Measurements from ENCODE around the gene NPRL2.
A peak's percentile ranks its signal among the peaks of the same experiment; 100 is the strongest.

NPRL2 gene

DNA sequence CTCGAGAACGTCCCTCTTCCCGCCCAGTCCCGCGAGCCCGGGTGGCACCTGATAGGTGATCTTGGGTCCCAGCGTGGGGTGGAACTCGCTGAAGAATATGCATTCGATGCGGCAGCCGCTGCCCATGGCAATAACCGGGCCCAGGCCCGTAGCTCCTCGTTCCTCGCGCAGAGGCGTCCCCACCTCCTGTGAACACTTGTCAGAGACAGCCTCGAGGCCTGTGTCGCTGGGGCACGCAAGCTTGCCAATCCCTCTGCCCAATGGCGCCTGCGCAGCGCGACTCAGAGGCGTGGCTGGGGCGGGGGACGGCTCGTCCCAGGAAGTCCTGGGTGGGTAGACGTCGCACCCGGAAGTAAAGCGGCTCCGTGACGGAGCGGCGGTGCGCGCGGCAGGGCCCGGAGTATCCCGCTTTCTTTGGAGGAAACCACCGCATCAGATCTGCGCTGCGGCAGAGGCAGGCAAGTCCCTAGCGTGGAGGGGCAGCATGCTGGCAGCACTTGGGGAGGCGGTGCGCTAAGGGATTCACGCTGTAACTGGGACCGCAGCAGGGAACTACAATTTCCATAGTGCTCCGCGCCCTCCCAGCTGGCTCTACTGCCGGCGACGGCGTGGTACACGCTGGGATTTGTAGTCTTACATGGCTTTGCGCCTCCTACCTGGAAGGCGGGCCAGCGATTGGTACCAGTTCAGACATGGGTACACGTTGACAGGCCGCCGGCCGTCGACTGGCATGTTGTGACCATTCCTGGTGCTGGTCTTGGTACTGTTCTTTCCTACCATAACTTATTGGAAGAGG is at the start of gene NPRL2, which contains the start of gene CYB561D2:
Gene NPRL2 (minus strand): TSS at position 249 of the 796 bp plus-strand sequence. CDS start 123 bp downstream, at position 126.
Gene CYB561D2 (plus strand): TSS at position 336 of the 796 bp plus-strand sequence. CDS start 572 bp downstream, outside the sequence.
- peak; percentile 97 for DNase-seq (ENCODE audit: low spot score)

DNA sequence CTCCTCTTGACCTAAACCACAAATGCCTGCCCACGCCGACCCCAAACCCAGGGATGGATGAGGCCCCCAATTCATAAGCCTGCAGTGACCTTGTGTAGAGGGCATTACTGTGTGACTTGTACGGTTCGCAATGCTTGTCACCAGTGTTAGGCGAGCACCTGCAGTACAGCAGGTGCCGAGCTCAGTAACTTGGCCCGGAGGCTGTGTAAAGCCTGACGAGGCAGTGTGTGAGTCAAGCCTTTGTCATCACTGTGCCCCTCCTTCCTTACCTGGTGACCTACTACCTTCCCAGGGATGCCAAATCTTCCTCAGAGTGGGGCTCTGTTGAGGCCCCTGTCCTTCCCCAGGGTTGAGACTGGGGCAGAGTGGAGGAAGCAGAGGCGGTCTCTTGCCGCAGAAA is 45.9 kb upstream of the NPRL2 start:
- no peak for DNase-seq (ENCODE audit: low spot score)

DNA sequence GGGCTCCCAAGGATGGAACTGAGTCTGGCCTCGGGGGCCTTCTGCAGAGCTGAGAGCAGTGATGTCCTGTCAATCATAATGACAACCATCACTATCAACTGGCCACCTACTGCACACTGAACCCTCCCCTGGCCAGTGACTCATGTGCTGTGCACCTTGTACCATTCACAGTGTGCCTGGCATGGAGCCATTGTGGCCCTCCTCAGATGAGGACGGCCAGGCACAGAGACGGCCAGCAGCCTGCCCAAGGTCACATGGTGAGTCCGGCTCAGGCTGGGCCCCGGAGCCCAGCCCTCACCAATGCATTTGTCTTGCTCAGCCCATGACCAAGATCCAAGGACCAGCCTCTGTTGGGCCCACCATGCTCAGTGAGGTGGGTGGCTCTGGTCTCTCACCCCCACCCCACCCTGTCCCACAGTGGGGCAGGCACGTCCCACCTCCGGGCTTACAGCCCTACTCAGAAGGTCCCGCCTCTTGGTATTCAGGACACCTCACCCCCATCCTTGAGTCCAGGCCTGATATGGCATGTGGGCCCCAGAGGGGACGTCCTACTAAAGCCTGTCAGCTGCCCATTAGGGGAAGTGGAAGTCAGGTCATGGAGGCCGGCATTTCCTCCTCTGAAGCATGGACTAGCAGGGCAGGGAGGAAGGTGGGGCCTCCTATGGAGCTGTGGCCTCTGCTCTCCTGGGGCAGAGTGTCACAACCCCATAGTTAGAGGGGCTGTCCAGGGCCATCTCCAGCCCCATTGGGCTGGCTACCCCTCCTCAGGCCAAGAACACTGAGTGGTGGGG is 44.7 kb upstream of the NPRL2 start:
- DNase-seq (ENCODE audit: low spot score): no peak

DNA sequence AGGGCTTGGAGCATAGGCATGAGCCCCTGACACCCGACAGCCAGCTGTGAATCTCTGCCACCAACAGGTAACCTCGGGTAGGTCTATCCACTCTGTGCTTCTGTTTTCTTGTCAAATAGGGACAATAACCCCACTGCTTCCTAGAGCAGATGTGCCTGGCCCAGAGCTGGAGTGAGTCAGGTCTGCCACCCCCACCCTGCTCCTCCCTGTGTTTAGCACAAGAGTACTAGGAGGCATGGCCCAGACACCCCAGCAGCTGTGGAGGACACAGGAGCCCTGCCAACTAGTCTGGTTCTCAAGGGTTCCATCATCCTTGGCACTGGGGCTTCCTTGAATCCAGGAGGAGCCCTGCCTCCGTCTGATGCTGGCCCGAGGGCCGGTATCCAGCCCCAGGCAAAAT is 42.5 kb upstream of the NPRL2 start:
- no peak for DNase-seq (ENCODE audit: low spot score)

DNA sequence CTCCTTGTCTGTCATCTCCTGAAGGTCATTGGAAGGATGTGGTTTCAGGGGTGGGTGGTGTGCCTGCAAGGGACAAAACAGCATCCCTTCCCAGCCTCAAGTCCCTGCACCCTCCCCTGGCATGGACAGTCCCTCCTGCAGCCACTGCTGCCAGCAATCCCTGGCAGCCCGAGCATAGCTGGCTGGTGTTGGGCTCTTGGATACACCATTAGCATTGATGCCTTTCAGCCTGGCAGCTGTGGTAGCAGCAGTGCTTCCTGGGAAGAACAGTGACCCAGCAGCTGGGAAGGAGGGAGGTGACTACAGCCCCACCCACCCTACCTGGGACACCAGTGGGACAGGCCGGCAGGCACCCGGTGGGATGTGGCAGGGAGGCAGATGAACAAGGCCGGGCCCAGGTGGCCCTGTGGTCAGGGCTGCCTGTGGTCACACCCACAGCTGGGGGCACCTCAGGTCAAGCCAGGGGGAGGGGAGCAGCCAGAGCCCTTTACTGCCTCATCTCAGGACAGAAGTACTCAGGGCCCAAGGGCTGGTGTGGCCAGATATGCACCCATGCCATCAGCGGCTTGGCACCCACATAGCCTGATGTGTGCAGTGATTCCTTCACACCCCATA is 41.6 kb upstream of the NPRL2 start:
- DNase-seq (ENCODE audit: low spot score): no peak

DNA sequence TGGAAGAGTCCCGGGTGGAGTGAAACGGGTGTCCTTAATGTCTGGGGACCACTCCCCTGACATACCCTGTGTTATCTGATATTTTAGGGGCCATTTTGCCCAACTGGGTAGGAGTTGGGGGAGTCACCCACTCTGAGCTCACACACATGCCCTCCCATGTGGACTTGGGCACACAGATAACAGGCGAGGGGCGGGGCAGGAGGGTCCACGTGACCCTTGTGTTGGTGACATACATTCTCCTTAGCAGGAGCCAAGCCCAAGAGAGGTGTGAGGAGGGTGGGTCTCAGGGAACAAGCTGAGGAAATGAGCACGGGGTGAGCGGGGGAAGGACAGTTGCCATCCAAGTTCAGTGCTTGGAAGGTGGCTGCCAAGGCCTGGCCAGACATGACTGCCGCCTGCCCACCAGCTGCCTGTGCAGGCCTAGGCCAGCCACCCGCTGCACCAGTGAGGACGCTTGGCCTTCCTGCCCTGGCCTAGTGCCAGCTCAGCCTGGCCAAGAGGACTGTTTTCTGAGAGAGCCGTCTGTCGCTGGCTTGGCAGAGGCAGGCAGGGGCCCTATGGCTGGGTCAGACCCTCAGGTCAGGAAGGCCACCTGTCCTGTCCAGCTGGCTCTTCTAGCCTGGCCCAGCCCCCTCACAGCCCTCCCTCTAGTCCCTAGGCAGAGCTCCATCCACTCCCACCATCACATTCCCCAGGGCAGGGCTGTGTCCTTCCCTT is 40.1 kb upstream of the NPRL2 start:
- DNase-seq (ENCODE audit: low spot score): peak; percentile 79

DNA sequence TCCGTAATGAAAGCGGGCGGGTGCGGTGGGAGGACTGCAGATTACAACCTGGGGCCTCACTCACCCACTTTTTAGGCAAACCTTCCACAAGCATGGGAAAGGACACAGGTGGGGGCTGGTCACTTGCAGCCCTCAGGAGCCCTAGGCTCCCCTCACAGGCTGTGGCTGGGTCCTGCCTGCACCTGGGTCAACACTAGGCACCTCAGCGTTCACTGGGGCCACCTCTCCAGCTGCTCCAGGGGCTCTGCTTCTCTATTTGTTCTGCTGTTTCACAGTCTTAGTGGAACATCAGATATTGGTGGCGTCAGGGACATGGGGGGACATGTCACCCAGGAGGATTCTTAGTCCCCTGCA is 38.8 kb upstream of the NPRL2 start:
- no peak for DNase-seq (ENCODE audit: low spot score)

DNA sequence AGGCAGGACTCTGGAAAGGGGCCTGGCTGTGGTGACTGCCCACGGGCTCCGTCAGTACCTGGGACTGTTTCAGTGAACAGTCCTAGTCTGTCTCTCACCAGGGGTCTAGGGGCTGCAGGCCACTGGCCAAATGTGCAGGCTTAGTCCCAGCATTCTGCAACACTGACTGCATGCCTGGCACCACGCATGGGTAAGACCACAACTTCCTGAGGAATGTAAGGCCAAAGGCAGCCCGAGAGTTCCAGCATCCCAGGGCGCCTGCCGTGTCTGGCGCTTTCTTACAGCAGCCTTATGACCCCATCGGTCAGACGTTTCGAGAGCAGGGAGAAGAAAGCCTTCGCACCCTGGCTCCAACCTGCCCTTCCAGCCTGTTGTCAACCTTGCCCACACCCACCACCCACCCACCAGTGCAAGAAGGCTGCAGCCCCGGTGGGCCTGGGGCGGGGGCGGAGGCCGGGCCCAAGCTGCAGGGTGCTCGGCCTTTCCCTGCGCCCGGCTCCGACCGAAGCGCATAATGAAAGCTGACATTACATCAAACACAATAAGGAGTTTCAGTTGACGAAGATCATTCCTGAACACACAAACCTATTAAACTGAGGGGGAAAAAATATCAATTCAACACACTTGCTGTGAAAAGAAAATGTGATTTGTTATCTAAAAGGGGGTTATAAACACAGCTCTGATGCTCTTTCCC is 38.3 kb upstream of the NPRL2 start:
- no peak for DNase-seq (ENCODE audit: low spot score)

DNA sequence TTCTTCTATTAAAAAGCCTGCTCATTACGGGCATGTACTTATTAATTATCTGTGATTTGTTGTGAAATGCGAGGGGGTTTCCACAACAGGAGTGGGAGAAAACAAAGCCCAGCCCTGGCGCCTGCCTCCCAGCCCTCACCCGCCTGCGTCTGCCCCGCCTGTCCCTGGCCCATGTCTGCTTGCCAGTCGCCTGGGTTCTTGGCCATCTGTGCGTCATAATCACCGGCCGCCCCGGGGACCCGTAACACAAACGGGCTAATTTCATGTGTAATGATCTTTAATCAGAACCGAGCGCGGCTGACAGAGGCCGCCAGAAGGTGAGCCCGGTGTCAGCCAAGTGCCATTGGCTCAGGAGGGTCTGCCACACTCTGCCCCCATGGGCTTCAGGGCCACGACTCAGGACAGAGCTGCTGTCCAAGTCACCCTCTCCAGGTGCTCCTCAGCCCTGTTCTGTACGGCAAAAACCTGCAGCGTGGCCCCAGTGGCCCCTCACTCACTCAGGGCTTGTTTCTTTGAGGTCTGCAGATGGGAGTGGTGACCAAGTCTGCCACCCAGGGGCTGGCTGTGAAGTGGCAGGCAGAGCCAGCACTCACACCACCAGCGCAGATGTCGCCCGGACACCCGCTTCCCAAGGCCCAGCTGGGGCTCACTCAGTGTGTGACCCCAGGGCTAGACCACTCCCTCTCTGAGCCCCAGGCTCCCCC is 37.6 kb upstream of the NPRL2 start:
- DNase-seq (ENCODE audit: low spot score): no peak

DNA sequence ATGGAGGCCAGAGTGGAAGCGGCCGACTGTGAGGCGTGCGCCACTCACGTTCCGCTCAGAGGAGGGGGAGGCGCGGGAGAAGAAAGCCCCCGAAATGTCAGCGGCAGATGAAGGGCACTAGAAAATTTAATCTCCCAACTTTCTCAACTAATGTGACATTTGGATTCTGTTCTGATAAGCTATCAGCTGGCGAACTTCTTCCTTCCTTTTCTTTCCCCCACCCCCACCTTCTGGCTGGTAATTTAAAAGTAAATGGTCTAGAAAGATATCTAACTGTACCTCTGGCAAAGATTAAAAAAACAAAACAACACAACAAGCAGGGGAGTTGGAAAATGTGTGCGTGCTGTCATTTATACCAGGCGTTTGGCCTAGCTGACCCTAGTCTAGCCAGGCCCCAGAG is 35.2 kb upstream of the NPRL2 start:
- no peak for DNase-seq (ENCODE audit: low spot score)

DNA sequence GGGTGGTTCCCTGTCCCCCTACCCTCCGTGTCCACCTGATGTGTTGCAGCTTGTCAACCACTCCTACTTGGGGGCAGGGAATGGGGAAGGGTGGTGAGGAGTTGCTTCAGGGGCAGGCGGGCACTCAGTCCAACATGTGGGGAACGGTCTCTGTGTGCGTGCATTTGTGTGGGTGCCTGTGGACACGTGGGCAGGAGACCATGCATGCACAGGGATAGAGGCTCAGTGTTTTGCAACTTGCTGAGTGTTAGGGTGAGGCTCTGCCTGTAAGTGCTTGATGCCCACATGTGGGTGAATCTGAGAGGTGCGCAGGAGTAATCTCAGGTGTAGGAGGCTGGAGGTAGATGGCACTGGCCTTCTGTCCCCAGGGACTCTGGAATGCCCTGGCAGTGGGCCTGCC is 33.2 kb upstream of the NPRL2 start:
- DNase-seq (ENCODE audit: low spot score): no peak

DNA sequence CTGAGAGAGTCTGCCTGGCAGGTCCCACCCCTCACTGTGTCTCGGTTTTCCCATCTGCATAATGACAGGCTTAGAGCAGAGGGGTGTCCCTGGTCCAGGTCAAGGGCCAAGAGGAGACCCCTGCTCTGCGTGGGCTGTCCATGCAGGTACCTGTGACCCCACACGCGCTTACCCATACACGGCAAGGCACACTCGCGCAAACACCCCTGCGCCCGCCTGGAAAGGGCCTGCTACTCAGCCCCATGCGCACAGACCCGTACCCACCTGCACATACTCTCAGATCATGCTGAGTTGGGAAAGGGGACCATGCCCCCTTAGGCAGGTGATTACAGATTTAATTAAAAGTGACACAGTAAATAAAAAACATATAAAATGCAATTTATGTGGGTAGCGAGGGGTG is 32.1 kb upstream of the NPRL2 start:
- DNase-seq (ENCODE audit: low spot score): no peak

DNA sequence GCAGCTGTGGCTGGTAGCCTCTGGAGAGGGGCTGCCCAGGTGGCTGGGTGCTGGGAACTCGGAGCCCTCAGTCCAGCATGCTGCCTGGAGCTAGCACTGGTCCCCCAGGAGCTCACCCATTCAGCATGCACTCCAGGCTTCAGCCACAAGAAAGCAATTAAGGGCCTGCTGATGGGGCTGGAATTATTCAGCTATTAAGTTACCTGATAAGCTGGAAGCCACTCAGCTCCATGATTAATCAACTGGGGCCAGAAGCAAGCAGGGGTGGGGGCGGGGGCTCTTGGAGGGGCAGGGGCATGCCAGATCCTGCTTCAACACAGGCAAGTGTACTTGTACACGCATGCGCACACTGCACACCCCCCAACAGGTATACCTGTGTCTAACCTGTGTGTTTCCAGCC is 30.8 kb upstream of the NPRL2 start:
- DNase-seq (ENCODE audit: low spot score): no peak

DNA sequence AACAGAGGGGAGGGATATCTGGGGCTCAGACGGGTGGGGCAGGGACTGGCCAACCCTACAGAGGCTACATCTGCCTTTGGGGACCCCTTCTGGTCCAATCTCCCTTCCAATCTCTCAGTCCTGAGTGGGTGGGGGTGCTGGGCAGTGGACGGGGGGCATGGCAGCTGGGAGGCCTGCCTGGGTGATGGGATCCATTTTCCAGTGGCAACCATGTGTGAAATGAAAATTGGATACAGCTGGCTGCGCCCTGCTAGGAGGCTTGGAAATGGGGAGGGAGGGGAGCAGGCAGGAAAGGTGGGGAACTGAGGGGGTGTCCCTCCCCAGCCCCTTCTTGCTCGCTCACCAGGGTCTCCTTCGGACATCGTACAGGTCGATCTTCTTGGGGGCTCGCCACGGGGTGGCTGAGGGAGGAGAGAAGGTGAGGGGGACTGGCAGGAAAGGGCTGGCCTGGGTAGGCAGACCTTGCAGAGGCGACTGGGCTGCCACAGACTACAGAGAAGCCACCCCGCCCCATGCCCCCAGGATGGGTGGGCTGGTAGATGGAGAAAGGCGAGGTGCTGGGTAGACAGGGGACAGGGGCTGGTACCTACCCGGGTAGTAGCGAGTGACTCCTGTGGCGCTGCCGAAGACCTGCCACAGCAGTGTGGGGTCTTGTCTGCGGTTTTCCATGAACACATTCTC is 30.0 kb upstream of the NPRL2 start:
- DNase-seq (ENCODE audit: low spot score): no peak

DNA sequence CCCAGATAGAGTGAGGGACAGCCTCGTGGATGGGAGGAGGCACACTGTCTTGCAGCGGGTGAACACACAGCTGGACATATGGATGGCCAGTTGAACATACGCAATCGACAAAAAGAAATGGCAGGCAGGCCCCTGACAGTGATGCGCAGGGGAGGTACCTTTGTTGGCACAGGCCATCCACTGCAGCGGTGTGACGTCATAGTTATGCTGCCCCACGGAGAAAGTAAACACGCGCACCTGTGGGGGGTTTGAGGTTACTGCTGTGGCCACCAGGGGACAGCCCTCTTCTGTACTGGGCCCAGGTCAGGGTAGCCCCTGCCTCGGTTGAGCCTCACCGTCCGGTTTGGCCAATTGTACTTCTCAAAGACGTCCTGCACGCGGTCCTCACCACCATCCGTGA is 28.2 kb upstream of the NPRL2 start:
- DNase-seq (ENCODE audit: low spot score): no peak

DNA sequence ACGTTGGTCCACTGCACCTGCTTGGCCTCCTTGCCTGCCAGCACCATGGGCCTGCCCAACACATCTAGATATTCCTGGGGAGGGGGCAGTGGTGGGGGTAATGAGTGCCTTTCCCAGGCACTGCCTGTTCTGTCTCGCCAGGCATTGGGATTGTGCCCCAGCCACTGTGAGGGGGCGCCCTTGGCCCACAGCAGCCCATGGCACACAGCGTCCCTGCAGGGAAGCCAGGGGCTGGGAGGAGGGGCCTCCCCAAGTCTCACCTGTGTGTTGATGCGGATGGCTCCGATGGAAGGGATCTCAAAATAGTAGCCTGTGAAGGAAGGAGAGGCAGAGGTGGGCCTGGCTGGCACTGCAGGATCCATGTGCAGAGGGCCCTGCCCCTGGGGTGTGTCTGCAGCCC is 27.4 kb upstream of the NPRL2 start:
- no peak for DNase-seq (ENCODE audit: low spot score)

DNA sequence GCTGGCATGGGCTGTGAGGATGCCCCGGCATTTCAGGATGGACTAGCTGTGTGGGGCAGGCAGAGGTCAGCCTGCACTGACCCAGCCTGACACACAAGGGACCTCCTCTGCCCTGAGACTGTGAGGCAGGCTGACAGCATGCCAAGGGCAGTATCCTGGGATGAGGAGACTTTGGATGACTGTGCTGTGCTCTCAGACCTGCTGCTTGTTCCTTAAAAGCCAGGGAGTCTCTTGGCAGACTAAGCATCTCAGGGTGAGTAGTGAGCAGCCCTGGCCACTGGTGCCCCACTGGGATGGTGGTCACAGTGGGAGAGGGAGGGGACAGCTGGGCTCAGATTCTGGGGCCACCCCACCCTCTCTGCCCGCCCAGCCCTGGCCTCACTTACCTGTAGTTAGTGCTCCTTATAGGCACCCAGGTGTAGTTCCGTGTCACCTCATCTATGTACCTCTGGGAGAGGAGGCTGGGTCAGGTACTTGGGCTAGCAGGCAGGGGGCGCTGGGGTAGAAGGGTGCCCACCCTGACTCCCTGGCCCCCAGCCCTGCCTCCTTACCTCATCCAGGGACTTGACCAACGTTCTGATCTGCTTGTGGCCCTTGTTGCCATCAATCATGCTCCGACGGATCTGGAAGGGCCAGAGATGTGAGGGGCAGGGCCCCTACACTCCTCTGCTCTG is 24.8 kb upstream of the NPRL2 start:
- no peak for DNase-seq (ENCODE audit: low spot score)

DNA sequence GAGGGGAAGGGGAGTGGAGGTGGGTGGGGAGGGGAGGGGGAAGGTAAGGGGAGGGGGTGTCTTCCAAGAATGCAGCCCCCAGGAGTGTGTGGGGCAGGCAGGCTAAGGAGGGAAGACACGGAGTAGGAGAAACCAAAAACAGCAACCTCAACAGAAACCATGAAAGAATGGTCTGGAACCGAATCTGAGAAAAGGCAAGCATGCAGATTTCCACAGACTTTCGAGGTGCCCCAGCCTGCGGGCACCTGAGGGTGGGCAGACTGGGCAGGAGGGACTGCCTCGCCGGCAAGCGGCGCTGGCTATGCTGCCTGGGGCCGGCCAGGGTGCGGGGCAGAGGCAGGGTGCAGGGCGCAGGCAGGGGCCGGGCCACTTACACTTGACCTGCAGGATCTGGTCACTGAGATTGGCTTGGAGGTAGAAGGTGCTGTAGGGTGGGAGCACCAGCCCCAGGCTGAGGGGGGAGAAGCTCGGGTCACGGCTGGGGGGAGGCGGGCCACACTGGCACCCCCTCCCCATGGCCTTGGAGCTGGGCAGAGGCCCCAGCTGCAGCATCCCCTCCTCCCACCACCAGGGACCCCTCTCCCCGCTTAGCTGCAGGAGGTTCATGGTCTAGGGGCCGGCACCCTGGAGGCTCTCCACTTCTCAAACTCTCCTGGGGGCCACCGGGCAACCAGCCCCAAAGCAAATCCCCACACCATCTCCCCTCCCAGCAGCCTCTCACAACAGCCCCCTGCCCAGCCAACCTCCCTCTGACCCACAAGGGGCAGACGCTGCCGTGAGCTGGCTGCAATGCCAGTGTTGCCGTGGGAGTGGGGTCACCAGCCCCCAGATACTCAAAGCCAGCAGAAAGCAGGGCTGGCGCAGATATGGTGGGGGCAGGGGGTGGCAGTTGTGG is 24.0 kb upstream of the NPRL2 start:
- DNase-seq (ENCODE audit: low spot score): no peak

All from left forelimb (tissue), 1 donor.